NK-92 treated with Interleukin-12 subunit alpha and Interleukin-12 subunit beta, amount 100 ng/mL, for 24 hours (cell line): ENCODE data around the gene LRP11.
"Not testable (repeated sequence)": the region's sequence is repeated elsewhere in the genome, so short reads cannot be mapped to it uniquely, and the experiment has no call there.

Source experiments
- DNase-seq: peaks from one replicate; lab custom pipeline; 2025; lab: John Stamatoyannopoulos, UW

The LRP11 gene

DNA sequence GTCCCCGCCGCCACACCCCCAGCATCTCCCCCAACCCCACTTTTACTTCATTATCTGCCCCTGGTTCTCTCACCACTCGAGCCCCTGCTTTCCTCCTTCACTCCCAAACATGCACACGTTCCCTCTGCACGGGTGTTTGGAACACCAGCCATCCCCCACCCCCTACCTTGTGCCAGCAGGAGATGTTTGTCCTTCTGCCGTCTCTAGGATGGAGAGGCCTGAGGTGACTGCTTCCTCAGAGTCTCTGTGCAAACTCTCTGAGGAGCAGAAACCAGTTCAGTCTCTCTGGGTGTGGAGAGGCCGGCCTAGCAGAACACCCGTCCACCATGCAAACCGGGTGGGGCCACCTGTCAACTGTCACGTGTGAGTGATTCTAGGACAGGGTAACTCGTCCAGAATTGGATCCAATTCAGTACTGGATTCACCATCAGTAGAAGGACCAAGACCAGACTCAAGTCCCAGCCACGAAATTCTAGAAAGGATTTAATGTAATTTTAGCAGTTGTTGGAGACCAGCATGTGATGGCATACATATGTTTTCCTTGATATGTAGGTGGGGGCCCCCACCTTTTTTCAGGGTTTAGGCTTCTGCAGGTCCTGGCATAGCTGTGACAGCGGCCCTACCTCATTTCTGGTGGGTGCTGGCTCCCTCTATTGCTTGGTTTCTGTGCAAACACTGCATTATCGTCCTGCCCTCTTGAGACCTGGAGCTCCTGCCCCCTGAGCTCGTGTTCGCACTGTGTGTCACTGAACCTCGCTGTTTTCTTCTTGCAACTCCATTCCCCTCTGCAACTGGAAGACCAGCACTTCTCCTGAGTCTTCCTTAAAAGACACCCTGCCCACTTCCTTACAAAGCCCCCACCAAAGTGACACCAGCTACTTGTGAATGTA lies 33.9 kb upstream of the LRP11 start, which contains the start of gene RAET1E:
Gene RAET1E (minus strand): TSS at position 259 of the 890 bp plus-strand sequence. CDS start 7,212 bp downstream, outside the sequence.
- DNase-seq: no peak

DNA sequence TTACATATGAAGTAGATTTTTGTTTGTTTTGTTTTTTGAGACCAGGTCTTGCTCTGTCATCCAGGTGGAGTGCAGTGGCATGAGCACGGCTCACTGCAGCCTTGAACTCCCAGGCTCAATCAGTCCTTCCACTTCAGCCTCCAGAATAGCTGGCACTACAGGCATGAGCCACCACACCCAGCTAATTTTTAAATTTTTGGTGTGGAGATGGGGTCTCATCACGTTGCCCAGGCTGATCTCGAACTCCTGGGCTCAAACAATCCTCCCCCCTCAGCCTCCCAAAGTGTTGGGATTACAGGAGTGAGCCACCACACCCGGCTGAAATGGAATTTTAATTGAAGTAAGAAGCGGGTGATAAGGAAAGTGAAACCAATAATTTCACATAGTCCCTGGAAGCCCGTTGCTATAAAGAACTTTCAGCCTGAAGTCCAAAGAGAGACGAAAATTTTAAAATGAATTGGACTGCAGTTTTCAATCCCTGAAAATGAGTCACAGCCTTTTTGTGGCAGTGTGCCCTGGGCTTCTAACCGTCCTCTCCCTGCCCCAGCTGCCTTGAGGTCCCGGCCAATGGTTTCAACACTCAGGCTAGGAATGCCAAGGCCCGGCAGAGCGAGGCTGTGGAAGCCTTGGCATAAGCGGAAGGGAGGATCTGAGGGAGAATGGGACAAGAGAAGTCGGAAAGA lies 33.0 kb upstream of the LRP11 start:
- DNase-seq: no peak

DNA sequence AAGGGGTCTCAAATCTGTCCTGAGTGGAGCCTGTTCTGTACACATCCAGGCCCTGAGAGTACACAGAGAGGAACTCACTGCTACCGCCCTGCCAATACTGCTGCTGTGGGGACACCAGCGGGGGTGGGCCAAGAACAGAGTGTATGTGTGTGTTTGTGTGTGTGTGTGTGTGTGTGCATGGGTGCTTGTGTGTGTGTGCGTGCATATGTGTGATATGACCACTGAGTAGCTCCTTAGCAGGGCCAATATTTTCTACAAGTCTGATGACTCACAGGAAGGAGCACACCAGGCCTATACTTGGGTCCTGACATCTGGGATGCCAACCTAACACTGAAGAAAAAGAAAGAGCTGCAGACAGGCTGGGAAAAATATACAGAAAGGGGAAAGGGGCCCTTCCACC lies 32.3 kb upstream of the LRP11 start:
- peak; percentile 15 for DNase-seq

DNA sequence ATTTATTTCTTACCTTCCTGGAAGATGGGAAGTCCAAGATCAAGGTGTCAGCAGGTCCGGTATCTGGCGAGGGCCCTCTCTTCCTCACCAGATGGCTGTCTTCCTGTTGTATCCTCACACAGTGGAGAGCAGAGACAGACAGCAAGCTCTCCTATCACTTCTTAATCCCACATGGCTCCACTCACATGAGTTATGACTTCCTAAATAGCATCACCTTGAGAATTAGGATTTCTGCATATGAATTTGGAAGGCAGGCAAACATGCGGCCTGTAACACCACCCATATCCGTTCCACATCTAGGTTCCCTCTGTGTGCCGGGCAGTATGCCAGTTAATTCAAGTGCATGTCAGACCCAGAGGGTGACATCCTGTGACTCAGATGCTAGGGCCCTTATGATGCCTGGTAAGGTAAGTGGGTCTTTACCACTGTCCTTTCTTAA lies 31.7 kb upstream of the LRP11 start:
- DNase-seq: no peak

DNA sequence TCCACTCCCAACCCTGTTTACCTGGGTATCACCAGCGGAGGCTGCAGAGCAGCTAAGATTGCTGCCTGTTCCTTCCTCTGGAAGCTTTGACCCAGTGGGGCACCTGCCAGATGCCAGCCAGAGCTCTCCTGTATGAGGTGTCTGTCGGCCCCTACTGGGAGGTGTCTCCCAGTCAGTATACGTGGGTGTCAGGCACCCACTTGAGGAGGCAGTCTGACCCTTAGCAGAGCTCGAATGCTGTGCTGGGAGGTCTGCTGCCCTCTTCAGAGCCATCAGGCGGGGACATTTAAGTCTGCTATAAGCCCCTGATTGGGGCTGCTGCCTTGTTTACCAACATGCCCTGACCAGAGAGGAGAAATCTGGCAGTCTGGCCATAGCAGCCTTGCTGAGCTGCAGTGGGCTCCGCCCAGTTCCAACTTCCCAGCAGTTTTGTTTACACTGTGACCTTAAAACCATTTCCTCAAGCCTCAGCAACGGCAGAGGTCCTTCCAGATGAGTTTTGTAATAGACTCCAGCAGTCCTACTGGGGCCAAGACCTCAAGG lies 31.0 kb upstream of the LRP11 start:
- DNase-seq: no peak

DNA sequence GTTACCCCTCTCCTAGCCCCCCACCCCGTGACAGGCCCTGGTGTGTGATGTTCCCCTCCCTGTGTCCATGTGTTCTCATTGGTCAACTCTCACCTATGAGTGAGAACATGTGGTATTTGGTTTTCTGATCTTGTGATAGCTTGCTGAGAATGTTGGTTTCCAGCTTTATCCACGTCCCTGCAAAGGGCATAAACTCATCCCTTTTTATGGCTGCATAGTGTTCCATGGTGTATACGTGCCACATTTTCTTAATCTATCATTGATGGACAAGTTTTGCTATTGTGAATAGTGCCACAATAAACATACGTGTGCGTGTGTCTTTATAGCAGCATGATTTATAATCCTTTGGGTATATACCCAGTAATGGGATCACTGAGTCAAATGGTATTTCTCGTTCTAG lies 27.7 kb upstream of the LRP11 start:
- DNase-seq: not testable (repeated sequence)

DNA sequence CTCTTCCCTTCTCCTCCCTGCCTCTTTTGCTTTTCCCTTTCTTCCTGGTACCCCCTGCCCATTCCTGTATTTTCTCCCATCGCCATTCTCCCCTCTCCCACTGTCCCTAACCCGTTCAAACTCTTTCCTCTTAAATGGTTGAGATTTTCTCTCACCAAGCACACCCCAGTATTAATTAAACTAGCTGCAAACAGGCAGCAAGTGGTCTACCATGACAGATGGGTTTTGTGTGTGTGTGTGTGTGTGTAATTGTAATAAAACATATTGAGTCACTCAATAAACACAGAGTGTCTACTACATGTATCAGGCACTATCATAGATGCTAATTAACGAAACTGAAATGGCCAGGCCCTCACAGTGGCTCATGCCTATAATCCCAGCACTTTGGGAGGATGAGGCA lies 27.1 kb upstream of the LRP11 start:
- DNase-seq: no peak

DNA sequence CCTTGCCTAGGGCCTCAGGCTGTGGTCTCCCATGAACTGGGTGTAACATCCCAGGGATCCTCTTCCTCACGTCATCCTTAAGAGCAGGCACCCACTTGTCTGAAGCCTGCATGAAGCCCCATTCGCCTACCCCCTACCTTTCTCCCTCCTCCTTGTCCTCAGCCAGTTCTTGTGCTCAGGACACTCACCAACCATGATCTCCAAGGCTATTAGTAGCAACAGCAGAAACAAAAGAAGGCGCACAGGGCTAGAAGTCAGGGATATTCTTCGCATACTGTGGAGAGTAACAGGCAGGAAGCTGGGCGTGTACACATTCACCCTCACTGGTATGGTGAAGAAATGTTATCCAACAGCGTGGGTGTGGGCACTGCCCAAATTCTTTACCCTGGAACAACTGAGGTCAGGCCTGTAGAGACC lies 26.5 kb upstream of the LRP11 start:
- no peak for DNase-seq

DNA sequence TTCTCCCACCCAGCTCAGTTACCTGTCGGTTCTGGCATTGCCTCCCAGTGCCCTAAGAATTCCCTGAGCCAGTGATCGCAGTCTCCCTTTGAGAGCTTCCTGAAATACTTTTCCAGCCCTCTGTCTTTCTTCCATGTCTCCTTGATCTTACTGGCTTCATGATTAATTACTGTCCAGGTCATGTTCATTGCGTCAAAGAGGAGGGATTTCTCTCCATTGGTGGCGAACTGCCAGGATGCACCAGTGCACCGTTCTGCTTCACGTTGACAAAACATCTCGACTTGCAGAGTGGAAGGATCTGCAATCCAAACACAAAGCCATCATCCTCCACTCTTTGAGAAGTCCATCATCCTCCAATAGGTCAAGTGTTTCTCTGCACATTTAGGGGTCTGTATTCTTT lies 25.2 kb upstream of the LRP11 start:
- DNase-seq: no peak

DNA sequence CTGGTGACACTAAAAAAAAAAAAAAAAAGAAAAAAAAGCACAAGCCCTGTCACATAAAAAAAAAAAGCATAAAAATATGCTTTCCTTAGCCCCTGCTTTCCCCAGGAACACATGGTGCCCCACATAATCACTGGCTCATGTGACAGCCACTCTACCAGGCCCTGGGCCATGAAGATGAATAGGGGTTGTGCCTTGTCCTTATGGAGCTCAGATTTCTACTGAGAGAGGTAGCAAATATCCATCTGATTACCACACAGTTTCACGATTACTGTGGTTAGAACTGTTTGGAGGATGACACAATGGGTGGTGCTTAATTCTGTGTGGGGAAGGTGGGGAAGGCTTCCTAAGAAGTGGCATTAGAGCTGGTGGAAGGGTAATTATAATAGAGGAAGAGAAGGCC lies 24.5 kb upstream of the LRP11 start:
- no peak for DNase-seq

DNA sequence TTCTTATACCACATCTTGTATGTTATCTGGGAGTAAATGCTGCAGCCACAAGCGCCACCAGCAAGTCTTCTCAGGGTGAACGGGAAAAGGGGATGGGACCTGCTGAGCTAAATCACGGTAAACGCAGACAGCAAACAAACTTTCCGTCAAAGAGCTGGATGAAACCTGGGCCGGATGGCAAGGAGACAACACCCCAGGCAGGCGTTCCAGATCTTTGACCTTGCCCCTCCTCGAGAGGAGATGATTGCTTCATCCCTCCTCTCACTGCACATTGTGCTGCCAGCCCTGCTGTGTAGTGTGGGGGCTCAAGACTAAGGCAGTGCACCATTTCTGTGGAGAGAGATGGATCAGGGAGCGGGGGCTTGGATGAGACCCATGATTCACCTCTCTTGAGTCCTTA lies 23.9 kb upstream of the LRP11 start:
- DNase-seq: no peak

DNA sequence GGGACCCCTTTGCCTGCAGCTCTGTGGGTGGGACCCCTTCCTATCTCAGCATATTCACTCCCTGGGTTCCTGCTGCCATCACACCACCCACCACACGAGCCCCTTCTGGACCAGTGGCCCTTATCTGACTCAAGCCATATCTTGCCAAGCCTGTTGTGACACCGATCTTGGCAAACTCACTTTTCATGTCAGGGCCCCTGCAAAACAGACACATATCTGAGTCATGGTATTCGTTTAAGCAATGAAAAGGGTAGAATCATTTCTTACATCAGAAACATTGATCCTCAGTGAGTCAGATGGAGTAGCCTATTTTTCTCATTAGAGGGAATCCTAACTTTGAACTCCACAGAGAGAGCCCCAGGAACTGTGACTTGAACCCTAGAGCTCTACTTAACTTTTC lies 23.2 kb upstream of the LRP11 start:
- DNase-seq: no peak

DNA sequence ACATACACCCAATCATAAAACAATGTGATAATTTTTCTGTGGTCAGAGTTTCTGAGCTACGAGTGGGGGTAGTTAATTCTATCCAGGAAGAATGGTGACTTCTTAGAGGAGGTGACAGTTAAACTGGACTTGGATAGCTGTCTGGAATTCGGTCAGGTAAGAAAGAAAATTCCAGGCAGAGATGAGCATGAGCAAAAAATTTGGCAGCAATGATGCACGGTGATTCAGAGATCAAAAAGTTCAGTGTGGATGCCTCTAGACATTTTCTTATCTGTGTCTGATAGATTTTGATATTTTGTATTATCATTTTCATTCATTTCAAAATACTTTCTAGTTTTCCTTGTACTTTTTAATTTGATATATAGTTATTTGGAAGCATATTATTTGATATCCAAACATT lies 21.7 kb upstream of the LRP11 start:
- no peak for DNase-seq

DNA sequence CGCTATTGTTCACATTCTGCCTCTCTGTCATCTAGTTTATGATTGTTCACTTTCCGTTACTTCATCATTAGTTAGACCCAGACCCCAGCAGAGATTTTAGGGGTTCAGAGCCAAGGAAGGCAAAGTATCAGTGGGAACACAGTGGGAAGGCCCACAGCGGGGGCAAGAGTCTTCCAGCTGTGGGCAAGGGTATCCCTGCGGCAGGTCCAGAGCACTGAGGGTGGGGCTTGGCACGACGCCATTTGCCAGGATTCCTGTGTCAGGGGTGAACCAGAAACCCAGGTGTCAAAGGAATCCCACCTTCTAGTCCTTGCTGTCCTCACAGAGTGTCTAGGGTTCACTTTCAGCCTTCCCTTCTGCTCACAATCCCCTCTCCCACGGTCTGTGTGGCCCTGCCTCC lies 20.5 kb upstream of the LRP11 start:
- DNase-seq: no peak

DNA sequence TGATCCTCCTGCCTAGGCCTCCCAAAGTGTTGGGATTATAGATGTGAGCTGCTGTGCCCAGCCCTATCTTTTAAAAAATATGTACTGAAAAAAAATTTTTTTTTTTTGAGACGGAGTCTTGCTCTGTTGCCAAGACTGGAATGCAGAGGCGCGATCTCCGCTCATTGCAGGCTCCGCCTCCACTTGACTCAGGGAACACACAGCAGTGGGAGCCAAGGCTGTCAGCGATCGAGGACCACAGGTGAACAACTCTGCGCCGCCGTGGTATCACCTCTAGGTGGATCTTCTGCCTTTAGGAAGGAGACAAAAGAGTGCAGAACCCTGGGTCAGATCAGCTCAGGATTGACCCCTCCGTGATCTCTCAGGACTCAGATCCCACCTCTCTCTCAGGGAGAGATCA lies 20.1 kb upstream of the LRP11 start:
- DNase-seq: no peak

DNA sequence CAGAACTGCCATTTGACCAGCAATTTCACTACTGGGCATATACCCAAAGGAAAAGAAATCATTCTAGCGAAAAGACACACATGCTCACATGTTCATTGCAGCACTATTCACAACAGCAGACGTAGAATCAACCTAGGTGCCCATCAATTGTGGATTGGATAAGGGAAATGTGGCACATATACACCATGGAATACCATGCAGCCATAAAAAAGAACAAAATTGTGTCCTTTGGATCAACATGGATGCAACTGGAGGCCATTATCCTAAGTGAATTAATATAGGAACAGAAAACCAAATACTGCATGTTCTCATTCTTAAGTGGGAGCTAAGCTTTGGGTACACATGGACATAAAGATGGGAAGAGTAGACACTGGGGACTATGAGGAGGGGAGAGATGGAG lies 17.7 kb upstream of the LRP11 start:
- no peak for DNase-seq

DNA sequence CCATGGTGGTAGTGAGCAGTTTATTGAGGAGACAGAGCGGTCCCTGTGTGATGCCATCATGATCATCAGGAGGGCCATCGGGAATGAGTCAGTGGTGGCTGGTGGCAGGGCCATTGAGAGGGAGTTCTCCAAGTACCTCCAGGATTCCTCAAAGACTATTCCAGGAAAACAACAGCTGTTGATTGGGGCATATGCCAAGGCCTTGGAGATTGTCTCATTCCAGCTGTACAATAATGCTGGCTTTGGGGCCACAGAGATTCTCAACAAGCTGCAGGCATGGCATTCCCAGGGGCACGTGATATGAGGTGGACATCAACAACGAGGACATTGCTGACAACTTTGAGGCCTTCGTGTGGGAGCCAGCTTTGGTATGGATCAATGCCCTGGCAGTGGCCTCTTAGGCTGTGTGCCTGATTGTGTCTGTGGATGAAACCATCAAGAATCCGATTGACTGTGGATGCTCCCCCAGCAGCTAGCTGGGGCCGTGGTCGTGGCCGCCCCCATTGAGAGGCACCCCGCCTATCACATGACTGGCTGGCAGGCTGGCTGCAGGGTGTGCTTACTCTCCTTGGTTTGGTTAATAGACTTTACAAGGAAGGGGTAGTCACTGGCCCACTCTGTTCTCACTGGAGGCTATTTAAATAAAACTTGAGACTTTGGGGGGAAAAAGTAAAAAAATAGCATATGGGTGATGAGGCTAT lies 17.1 kb upstream of the LRP11 start:
- no peak for DNase-seq

DNA sequence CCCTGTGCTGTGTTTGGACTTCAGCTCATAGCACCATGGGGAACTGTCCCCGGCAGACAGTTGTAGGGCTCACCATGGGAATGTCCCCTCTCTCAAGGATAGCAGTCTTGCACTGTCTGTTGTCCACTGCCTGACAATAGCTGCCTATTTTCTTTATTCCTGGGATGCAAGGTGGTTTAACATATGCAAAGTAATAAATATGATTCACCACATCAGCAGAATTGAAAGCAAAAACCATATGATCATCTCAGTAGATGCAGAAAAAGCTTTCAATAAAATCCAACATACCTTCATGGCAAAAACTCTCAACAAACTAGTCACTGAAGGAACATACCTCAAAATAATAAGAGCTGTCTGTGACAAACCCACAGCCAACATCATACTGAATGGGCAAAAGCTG lies 13.5 kb upstream of the LRP11 start:
- DNase-seq: no peak

DNA sequence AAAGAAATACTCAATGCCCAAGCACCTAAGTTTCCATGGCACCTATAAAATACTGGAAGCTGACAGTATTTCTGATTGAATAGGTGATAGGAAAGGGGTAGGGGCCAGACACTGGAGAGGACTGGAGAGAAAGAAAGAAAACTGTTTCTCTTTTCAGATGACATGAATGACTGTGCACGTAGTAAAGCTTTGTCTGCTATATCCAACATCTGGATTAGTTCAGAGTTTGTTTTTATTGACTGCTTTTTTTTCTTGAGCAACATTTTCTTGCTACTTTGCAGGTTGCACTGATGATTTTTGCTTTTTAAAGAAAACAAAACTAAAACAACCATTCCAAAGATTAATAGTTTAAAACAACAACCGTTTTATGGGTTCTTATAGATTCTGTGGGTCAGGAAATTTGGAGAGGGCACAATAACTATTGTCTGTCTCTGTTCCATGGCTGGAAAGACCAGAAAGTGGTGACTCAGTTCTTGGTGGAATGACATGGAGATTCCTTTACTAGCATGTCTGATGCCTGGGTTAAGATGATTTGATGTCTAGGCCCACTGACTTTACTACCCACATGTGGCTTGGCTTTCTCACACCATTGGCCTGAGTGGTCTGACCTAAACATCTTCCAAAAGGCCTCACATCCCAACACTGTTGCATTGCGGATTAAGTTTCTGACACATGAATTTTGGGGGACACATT lies 12.2 kb upstream of the LRP11 start:
- DNase-seq: no peak

DNA sequence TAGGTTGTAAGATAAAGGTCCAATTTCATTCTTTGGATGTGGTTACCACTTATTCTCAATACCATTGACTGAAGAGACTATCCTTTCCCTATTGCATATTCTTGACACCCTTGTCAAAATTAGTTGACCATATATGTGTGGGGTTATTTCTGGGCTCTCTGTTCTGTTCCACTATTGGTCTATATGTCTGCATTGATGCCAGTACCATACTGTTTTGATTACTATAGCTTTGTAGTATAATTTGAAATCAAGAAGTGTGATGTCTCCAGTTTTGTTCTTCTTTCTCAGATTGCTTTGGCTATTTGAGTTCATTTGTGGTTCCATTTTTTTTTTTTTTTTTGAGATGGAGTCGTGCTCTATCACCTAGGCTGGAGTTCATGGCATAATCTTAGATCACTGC lies 8.1 kb upstream of the LRP11 start:
- DNase-seq: no peak

DNA sequence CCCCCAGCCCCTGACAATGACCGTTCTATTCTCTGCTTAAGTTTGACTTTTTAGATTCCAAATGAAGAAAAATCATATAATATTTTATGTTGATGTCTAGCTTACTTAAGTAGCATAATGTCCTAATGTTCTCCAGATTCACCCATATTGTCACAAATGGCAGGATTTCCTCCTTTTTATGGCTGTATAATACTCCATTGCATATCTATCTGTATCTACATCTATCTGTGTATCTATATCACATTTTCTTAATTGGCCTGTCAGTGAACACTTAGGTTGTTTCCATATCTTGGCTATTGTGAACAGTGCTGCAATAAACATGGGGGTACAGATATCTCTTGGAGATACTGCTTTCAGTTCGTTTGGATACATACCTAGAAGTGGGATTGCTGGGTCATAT lies 7.0 kb upstream of the LRP11 start:
- DNase-seq: no peak
